GM18511 (cell line): ENCODE data around the gene METTL1.
A peak's percentile ranks its signal among the peaks of the same experiment; 100 is the strongest.
"Not testable (repeated sequence)": the region's sequence is repeated elsewhere in the genome, so short reads cannot be mapped to it uniquely, and the experiment has no call there.

Source experiments
- ATAC-seq: cut with Tn5 transposase; IDR thresholded peaks from one replicate; pipeline ENCODE4 v1.9.1; 2021; ENCODE audit warnings: mild to moderate bottlenecking, moderate library complexity; ENCODE audit not compliant: unreplicated experiment

The METTL1 gene

GRCh38 chr12:57797933-57798332, 26.0 kb upstream of the METTL1 start:
- no peak for ATAC-seq

DNA sequence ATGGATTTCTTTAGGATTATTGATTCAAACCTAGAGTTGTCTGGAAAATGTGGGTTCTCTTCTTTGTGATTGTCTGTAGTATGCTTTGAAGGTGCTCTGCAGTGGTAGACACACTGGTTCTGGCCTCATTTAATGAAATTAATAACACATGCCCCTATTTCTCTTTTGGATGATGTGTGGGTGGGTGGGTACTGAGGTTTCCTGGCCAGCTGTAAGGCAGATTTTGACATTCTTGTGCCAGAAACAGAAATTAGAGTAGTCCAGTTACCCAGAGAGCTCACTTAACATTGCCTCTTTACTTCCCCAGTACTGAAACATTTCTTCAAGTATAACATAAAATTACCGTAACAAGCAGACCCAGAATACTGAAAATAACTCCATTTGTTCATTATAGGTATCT, 25.1 kb upstream of the METTL1 start:
- ATAC-seq = no peak

DNA sequence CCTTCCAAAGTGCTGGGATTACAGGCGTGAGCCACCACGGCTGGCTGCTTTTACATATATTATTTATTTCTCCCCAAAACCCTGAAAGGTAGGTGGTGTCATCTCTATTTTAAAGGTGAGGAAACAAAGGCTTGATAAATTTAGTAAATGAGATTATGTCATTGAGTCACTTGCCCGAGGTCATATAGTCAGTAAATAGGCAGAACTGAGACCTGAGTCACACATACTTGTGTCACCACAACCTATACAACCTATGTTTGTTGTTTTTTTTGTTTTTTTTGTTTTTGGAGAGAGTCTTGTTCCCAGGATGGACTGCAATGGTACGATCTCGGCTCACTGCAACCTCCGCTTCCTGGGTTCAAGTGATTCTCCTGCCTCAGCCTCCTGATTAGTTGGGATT, 23.4 kb upstream of the METTL1 start:
- no peak for ATAC-seq

GRCh38 chr12:57793920-57794319, 22.0 kb upstream of the METTL1 start:
- ATAC-seq = no peak

- ATAC-seq = no peak
Observed at GRCh38 chr12:57783861-57784260, 12.0 kb upstream of the METTL1 start.

DNA sequence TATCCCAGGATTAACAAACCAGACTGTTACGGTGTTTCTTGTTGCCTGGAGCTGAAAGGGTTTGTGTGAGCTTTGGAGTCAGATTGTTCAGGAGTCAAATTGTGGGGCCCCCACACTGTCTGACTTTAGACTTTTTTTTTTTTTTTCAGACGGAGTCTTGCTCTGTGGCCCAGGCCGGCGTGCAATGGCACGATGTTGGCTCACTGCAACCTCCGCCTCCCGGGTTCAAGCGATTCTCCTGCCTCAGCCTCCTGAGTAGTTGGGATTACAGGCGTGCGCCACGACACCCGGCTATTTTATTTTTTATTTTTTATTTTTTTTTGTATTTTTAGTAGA, 11.5 kb upstream of the METTL1 start:
- no peak for ATAC-seq

GRCh38 chr12:57782608-57783465, 10.9 kb upstream of the METTL1 start, which contains the start of gene TSFM:
TSS of gene TSFM (plus strand) at chr12:57782787. CDS start at chr12:57782802, 15 bp downstream.
- ATAC-seq = peak; percentile 92

DNA sequence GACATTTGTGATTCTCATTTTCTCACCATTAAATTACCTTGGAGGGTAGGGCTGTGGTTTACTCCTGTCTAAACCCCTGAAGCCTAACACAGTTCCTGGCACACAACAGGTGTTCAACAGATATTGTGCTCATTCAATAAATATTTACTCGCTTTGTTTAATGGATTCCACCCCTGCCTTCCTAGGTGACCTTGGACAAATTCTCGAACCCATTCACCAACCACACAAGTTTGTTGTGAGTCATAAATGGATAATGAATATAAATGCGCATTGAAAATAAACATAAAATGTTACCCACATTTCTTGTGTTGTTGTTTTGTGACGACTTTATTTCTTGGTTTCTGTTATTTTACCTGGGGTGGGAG, 10.3 kb upstream of the METTL1 start:
- ATAC-seq = peak; percentile 23

- ATAC-seq = no peak
Observed at GRCh38 chr12:57781801-57782200, 9.9 kb upstream of the METTL1 start.

DNA sequence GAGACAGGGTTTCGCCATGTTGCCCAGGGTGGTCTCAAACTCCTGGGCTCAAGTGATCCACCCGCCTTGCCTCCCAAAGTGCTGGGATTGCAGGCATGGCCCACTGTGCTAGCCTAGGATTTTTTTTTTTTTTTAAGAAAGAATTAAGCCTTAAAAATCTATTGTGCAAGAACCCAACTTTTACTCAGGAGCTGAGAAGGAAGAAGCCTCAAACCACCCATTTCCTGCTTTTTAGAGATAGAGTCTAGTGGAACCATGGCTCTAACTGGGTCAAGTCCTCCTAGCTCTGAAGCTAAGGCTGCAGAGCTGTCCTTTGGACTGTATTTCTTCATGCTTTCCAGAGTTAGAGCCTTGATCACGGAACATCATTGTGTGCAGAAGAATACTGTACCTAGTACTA, 9.3 kb upstream of the METTL1 start:
- ATAC-seq = no peak

DNA sequence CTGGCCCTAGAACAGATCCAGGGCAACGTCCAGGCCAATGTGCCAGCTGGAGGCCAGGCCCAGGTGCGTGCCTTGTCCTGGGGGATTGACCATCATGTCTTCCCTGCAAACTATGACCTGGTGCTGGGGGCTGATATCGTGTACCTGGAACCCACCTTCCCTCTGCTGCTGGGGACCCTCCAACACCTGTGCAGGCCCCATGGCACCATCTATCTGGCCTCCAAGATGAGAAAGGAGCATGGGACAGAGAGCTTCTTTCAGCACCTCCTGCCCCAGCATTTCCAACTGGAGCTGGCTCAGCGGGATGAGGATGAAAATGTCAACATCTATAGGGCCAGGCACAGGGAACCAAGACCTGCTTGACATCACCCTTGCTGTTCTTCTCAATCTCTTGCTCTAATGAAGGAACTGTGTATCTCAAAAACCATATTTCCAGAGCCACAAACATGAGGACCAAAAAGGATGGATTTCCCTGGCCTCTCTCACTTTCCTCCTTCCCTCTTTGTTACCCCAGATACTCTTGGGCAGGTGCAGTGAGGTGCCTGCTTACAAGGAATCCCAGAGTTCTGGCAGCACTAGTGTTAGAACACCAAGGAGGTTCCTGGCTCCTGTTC, 8.5 kb upstream of the METTL1 start:
- no peak for ATAC-seq

DNA sequence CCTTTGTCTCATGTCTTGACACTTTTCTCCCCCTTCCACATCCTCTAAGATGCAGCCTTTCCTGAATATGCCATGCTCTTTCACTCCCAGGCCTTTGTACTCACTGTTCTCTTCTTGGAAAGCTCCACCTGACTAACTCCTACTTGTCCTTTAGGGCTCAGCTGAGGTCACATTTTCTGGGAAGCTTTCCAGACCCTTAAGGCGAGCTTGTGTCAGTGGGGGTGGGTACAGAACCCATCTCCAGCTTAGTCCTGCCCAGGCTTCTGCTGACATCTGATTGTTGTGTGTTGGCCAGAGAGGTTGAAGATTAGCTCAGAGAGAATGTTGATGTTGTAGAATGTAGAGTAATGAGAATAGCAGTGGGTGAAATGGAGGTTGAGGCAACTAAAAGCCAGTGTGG, 7.8 kb upstream of the METTL1 start:
- no peak for ATAC-seq

DNA sequence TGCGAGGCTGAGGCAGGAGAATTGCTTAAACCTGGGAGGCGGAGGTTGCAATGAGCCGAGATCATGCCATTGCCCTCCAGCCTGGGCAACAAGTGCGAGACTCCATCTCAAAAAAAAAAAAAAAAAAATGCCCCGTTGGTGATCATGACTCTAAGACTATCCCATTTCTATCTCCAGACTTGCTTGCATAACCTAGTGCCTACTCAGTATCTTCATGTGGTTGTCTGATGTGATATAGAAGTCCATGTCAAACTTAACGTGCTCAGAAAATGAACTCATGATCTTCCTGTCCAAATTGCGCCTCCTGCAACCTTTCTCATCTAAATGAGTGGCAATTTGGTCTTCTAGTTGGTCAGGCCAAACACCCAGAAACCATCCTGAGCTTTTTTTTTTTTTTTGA, 6.0 kb upstream of the METTL1 start:
- ATAC-seq = no peak

DNA sequence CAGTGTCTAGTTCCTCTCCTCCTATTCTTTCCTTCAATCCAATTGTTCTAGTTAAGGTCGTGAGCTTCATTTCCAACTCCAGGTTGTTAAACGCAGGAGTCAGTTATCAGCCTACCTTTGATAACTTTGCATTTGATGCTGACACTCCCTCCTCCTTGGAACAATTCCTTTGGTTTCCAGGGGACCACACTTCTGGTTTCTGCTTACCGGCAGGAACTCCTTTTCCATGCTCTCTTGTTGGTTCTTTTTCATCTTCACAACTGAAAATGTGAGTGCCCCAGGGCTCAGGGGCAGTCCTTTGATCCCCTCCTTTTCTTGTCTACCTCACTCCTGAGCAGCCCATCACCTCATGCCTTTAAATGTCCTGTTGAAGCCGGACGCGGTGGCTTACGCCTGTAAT, 5.5 kb upstream of the METTL1 start:
- ATAC-seq = no peak

DNA sequence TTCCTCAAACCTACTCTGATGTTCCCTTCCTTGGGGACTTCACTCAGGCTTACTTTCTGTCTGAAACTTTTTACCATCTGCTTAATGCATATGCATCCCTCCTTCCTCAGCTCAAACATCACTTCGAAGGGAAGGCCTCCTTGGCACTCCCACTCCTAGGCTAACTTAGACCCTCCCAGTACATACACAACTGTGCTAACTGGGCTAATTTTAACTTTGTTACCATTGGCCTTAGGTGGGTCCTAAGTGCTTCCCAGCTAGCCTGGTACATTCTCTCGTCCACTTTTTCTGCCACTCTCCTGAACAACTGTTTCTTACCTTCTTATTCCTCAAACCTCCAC, 4.3 kb upstream of the METTL1 start:
- ATAC-seq = no peak

GRCh38 chr12:57775563-57776246, 3.8 kb upstream of the METTL1 start:
- ATAC-seq = no peak

GRCh38 chr12:57775044-57775443, 3.1 kb upstream of the METTL1 start:
- no peak for ATAC-seq

DNA sequence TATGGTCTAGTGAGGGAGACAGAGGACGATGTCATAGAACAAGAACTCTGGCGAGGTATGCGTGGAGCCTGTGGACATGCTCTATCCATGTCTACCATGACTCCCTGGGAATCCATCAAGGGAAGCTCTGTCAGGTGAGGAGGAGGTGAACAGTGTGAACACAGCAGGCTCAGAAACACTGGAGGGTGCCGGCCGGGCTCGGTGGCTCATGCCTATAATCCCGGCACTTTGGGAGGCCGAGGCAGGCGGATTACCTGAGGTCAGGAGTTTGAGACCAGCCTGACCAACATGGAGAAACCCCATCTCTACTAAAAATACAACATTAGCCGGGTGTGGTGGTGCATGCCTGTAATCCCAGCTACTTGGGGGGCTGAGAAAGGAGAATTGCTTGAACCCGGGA, 2.7 kb upstream of the METTL1 start:
- ATAC-seq = not testable (repeated sequence)

- peak; percentile 31 for ATAC-seq
Observed at GRCh38 chr12:57772429-57773322, 771 bp upstream of the METTL1 start, which contains the start of gene EEF1AKMT3. TSS of gene EEF1AKMT3 (plus strand) at chr12:57772614. CDS start at chr12:57772725, 111 bp downstream.

DNA sequence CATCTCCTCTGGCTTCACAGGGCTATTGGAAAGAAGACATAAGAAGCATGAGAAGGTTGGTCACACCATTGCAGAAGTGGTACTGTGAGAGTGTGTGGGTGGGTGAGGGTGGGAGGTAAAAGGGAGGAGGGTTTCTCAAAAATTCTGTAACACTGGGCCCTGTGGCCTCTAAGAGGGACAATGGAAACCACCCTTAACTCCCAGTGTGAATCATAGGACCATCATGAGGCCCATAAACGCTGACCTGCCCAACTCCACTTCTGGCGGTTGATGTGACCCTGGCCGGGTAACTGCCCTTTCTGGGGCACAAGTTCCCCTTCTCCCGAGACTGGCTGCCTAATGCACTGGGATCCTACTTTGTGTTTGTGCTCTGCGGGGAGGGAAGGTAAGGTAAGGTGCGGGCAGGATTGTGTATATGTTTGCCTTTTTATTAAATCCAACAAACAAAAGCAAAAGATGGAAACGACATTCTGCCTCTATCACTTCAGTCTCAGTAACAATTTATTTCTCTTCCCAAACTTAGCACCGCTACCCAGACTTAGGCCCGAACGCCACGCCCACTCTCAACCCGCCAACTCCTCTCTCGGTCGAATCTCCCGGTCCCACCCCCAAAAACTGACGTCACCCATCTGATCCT, 551 bp downstream of the METTL1 start:
- peak; percentile 80 for ATAC-seq

GRCh38 chr12:57770734-57771133, 1.2 kb downstream of the METTL1 start:
- ATAC-seq = no peak
